NCI-H128 (cell line): ENCODE measurements around the gene APOBEC3G.

ENCODE experiments used
- DNase-seq: peaks from one replicate; lab custom pipeline; 2025; ENCODE audit not compliant: unreplicated experiment; lab: John Stamatoyannopoulos, UW

APOBEC3G gene

DNA sequence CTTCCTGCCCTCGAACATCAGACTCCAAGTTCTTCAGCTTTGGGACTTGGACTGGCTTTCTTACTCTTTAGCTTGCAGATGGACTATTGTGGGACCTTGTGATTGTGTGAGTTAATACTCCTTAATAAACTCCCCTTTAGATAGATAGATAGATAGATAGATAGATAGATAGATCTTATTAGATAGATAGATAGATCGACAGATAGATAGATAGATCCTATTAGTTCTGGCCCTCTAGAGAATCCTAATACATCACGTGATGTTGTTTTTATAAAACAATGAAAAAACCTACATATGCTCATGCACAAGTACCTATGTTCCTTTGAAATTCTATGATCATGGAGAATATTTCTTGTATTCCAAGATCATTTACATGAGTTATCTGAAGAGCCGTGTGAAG is 43.9 kb downstream of the APOBEC3G start:
- DNase-seq: no peak

DNA sequence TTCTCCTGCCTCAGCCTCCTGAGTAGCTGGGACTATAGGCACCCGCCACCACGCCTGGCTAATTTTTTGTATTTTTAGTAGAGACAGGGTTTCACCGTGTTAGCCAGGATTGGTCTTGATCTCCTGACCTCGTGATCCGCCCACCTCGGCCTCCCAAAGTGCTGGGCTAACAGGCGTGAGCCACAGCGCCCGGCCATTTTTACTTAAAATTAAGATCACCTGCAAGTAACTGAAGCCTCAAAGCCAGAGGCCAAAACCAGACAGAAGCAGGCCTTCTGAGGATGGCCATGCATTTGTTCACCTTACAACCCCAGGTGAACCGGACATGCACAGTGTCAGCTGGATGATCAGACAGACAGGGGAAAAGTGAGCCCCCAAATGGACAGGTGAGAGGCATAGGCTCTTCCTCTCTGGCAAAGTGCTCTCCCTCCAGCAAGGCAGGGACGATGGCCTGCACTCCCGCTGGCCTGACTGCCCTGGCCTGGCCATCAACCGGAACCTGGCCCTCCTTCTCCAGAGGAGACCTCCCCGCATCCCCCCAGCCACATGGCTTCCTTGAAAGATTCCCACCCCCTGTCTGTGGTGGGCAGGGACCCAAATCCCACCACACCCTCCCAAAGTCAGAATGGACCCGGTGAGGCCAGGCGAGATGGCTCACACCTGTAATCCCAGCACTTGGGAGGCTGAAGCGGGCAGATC is 45.8 kb downstream of the APOBEC3G start:
- no peak for DNase-seq

DNA sequence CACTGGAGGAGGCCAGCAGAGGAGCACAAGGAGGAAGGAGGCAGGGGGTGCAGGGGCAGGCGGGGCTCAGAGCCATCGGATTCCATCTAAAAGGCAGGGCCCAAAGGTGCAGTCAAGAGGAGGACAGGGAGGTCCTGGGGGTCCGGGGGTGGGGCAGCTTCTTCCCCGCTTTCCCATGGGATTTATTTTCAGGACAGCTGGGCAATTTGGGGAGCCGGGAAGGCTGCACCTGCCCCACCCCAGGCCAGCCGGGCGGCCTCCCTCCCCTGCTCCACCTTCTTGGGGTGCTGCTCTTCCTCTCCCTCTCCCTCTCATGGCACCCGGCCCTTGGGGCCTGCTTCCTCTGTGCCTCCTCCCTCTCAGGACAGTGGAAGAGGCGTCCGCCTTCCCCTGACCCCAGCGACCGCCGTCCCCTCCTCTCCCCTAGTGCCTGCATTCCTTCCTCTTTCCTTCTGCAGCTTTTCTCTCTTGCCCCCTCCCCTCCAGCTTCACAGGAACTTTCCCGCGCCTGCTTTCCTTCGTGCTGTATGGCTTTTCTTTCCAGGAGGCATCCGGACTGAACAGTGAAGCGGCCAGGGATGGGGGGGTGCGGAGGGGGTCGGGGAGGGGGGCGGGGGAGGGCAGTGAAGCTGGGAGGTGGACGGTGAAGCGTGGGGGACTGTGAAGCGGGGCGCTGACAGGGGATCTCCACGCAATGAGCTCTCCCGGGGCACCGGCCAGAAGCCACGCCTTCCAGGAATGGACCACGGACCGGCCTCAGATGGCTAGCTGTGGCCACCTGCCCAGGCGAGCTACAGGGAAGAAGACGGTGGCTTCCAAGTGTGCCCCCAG is 46.9 kb downstream of the APOBEC3G start:
- no peak for DNase-seq

DNA sequence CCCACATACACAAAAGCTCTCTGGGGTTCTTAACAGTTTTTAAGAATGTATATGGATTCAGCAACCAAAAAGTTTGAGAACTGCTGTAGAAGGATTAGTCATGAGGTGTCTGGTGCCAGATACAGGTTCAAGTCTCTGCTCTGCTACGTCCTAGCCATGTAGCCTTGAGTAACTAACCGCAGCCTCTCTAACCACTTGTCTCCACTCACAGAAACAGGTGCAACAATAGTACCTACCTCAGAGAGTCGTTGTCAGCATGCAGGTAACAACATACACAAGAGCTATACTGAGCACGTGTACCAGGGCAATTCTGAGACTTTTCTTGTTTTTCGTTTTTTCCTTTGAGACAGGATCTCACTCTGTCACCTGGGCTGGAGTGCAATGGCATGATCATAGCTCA is 48.5 kb downstream of the APOBEC3G start:
- DNase-seq: no peak

DNA sequence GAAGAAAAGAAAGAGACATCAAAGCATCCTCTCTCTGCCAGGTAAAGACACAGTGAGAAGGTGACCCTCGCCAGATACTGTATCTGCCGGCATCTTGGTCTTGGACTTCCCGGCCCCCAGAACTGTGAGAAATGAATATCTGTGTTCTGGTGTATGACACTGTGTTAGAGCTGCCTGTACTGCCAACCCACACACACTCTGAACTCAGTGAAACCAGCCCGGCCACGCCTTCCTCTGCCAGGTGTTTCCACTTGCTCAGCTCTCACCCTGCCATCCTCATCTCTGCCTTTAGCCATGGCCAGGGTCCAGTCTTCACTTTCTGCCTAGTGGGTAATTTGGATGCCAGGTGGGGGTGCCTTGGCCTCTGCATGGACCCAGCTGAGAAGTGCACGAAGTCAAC is 51.4 kb downstream of the APOBEC3G start:
- no peak for DNase-seq

- no peak for DNase-seq
Observed at GRCh38 chr22:39129081-39129480, 52.0 kb downstream of the APOBEC3G start.

- no peak for DNase-seq
Observed at GRCh38 chr22:39129746-39130145, 52.7 kb downstream of the APOBEC3G start.

- DNase-seq: no peak
Observed at GRCh38 chr22:39130152-39130704, 53.2 kb downstream of the APOBEC3G start.

DNA sequence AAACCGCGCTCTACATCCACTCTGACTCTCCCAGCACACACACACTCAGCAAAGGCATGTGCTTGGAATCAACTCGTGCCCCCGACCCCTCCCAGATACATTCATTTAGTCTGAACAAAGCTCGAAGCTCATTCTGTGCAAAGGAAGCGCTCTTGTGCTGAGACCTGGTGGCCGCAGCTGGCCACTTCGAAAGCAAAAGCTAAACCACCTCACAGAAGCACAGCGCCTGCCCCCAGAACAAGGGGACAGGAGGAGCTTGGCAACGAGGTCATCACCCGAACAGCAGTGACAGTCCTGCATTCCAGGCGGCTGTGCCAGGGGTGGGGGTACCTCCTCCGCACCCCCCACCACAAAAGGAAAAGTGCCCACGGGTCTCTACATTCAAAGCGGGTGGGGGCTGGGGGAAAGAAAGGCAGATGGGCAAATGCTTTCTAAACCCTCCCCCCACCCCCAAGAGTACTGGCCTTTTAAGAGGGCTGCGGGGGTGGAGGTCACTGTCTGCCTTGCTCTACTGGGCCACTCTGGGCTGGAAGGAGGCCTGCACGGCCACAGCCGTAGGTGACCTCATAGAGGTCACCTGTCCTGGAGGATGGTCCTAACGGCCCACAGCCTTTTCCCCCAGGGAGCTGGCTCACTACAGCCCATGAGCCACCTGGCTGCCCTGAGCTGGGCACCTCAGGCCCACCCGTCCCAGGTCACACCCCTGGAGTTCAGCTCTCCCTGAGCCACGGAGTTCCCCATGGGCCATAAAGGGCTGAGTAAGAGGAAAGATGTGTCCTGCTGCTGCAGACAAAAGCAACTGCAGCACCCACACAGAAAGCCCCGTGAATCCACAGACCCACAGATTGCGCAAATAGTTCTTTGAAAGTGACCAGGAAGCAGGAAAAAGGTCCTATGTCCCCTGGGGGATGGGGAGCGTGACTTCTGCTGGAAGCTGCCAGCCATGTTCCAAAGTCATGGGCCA is 54.1 kb downstream of the APOBEC3G start:
- no peak for DNase-seq

DNA sequence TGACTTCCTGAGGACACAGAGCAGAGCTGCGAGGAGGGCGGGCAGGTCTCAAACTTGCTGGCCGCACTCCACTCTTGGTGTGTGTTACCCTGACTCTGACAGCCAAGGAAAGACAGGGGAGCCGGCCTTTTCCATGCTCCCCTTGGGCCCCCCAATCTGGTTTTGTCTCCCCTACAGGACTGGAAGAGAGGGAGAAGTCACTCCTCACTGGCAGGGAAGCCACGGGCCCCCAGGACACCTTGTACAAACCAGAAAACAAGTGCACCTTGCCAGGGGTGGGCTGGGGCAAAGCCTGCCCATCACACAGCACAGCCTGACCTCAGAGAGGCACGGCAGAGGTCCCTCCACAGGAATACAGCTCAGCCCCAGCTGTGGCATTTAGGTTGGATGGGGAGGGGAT is 55.2 kb downstream of the APOBEC3G start:
- DNase-seq: no peak

- no peak for DNase-seq
Observed at GRCh38 chr22:39132871-39133524, 55.9 kb downstream of the APOBEC3G start.

DNA sequence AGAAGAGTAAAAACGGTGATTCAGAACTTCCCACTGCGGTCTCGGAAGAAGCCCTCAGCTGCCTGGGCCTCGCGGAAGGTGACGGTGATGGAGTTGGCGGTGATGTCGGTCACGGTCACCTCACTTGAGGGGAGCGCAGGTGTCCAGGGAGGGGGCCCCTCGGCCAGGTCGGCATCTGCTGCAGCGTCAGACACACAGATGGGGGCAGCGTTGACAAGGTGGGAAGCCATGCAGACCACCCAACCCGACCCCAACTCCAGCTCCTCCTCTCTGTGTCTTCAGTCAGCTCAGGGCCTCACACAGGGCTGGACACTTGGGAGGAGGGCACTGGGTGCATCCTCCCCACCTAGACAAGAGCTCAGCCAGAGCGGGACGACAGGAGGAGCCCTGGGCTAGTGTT is 56.8 kb downstream of the APOBEC3G start:
- no peak for DNase-seq

DNA sequence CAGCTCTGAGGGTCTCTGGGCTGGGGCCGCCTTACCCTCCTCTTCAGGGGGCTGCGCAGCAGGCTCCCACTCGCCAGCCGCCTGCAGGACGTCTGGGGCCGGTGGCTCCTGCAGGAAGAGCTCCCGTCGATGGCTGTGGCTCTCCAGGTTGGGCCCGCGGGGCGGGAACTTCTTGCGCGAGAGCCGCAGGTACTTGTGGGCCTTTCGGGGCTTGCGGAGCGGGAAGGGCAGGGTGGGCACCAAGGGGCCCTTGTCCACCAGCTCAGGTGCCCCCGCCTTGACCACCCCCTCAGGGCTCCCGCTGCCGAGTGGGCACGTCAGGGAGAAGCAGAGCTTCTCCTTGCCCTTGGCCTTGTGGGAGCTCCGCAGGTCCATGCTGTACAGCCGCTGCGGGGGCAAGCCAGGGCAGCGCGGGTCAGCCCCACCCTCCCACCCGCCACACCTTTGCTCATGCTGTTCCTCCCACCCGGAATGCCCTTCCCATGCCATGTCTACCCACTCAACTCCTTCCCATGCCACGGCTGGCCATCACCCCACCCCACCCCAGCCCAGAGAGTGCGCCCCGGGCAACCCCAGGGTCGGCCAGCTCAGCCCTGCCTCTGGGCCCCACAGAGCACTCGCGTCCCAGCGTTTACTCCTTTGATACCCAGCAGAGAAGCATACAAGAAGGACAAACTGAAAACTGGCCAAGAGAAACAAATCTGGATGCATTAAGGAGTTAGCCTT is 57.5 kb downstream of the APOBEC3G start:
- DNase-seq: no peak

DNA sequence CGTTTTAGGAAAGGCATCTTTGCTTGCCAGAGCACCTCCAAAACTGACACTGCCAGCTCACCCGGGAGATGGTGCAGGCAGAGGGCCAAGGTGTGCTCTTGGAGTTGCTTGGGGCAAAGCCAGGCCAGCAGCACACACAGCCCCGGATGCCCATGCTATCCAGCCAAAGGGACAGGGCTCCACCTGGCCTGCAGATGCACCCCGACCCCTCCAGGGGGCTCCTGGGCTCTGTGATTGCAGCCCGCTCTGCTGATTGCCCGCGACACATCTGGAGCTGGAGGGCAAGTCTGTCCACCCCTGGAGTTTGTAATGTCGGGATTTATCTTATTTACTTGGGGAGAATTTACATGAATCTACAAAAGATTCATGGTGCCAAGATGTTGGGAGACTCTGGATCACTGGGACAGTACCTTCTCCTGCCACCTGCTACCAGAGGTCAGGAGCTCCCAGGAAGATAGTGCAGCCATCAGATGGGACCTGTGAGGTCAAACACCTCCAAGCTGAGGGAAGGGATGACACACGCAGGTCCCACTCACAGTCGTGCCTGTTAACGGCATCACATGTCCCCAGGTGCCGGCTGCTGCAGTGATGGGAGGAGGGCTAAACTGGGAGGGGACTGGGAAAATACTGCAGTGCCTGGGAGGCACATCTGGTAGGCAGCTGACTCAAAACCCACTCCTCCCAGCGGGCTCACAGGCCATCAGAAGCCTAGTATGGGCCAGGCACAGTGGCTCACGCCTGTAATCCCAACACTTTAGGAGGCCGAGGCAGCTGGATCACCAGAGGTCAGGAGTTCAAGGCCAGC is 58.2 kb downstream of the APOBEC3G start:
- no peak for DNase-seq

DNA sequence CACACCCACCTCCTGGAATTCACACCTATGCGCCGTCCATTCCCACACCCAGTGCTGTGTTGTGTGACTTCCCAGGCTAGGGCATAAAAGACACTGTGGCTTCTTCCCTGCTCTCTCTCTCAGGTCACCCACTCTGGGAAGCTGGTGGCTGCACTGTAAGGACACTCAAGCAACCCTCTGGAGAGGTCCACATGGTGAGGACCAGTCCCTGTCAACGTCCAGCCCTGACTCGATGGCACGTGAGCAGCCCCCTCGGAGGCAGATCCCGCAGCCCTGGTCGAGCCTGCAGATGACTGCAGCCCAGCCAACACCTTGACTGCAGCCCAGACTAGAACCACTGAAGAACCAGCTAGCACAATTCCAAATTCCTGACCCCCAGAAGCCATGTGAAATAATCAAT is 59.2 kb downstream of the APOBEC3G start:
- no peak for DNase-seq
